GM19455 (cell line): ENCODE data around the gene CCNF.
"Not testable (repeated sequence)": the region's sequence is repeated elsewhere in the genome, so short reads cannot be mapped to it uniquely, and the experiment has no call there.

Experiments
- ATAC-seq: cut with Tn5 transposase; IDR thresholded peaks from one replicate; pipeline ENCODE4 v1.9.1; 2021; ENCODE audit not compliant: unreplicated experiment

CCNF gene

DNA sequence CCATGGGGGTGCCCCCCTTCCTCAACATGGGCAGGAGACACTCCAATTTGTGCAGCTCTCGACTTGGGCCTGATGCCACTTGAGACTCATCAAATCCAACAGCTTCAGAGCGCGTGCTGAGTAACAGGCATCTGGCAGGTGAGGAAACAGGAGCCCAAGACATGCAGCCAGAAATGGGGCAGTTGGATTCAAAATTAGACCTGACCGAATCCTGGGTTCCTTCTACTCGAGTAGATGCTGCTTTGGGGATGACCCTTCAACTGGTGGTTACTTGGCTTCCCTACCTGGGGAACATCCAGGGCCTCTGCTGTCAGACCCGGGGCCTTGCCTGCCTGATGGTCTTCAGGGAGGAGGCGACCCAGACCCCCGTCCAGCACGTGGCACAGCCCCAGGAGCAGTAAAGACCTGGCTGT lies 41.4 kb downstream of the CCNF start:
- no peak for ATAC-seq

- no peak for ATAC-seq
Measured at GRCh38 chr16:2471016-2471652, 41.9 kb downstream of the CCNF start, which contains the start of gene NTN3. Gene NTN3 (plus strand): TSS chr16:2471297. CDS start chr16:2471702, 405 bp downstream.

GRCh38 chr16:2471653-2472487 lies 42.6 kb downstream of the CCNF start:
- ATAC-seq: no peak

DNA sequence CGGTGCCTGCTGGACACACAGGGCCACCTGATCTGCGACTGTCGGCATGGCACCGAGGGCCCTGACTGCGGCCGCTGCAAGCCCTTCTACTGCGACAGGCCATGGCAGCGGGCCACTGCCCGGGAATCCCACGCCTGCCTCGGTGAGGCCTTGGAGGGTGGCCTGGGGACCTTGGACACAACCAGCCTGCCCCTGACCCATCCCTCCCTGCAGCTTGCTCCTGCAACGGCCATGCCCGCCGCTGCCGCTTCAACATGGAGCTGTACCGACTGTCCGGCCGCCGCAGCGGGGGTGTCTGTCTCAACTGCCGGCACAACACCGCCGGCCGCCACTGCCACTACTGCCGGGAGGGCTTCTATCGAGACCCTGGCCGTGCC lies 43.2 kb downstream of the CCNF start:
- no peak for ATAC-seq

DNA sequence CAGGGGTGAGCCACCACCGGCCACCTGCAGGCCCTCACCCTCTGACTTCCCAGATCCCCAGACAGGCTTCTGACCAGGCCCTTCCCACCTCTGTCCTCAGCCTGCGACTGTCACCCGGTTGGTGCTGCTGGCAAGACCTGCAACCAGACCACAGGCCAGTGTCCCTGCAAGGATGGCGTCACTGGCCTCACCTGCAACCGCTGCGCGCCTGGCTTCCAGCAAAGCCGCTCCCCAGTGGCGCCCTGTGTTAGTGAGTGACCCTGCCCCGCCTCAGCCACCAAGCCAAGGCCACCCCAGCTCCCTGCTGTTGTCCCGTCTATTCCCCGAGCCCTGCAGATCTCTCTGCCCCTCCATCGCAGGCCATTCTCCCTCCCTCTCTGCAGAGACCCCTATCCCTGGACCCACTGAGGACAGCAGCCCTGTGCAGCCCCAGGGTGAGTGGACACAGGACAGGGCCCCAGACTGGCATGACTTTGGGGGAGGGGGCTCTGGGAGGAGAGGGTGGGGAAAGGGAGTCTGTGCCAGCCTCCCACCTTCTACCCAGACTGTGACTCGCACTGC lies 43.7 kb downstream of the CCNF start:
- ATAC-seq: no peak

- ATAC-seq: no peak
Measured at GRCh38 chr16:2473446-2473926, 44.2 kb downstream of the CCNF start.

GRCh38 chr16:2473999-2474876 lies 45.0 kb downstream of the CCNF start:
- ATAC-seq: peak; percentile 6

GRCh38 chr16:2474877-2475412 lies 45.7 kb downstream of the CCNF start, which contains the start of gene TBC1D24:
Gene TBC1D24 (plus strand): TSS chr16:2475127. CDS start chr16:2496149, 21,022 bp downstream.
- ATAC-seq: peak; percentile 62

DNA sequence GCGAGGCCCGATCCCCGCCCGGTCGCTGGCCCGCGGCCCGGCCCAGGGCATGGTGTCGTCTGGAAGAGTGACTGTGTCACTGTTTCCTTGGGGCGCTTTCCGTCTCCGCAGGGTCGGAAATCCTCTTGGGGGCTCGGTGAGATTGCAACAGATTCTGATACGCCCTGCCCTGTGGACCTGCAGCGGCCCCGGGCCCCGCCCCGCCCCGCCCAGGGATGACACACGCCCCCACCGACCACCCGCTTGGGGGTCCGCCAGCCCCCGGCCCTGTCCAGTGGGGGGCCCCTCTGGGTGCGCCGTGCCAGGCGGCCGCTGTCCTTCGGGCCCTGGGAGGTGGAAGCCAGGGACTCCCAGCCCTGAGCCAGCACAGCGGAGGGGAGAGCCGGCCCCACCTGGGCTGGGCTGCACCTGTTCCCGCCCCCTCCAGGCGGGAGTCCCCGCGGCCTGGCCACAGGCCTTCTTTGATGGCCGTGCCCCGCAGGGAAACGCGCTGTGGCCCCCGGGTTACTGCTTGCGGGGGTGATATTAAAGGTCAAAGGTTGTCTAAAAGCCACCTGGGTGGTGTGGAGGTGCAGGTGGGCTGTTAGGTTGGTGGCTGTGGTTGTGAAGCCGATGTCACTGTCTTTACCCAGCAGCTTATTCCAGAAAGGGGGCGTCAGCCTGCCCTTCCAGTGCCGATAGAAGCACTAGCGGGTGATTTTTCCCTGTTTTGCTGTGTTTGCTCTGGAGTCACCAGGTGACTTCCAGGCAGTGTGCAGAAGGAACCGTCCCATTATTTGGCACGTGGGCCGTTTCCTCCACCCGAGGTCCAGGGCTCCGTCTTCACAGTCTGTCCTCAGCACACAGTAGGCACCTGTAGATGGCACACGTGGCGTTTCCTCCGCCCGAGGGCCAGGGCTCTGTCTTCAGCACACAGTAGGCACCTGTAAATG lies 46.4 kb downstream of the CCNF start:
- ATAC-seq: no peak

- ATAC-seq: no peak
Measured at GRCh38 chr16:2476345-2476720, 47.1 kb downstream of the CCNF start.

- ATAC-seq: no peak
Measured at GRCh38 chr16:2476741-2477140, 47.5 kb downstream of the CCNF start.

GRCh38 chr16:2477327-2477726 lies 48.1 kb downstream of the CCNF start:
- no peak for ATAC-seq

GRCh38 chr16:2478279-2478678 lies 49.0 kb downstream of the CCNF start:
- ATAC-seq: no peak

GRCh38 chr16:2479996-2480395 lies 50.7 kb downstream of the CCNF start:
- ATAC-seq: not testable (repeated sequence)

DNA sequence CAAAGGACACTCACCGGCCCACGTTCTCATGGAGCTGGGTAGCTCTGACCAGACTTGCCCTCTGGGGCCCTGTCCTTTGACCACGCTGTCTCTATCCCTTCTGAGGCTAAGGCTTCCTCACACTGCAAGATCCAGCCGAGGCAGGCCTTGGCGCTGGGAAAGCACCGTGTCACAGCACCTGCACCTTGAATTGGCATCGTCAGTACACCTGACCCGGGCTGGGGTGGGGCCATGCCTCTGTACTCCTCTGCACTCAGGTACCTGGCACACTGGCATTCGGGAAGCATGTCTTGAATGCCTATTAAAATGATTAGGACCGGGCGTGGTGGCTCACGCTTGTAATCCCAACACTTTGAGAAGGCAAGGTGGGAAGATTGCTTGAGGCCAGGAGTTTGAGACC lies 51.7 kb downstream of the CCNF start:
- no peak for ATAC-seq

DNA sequence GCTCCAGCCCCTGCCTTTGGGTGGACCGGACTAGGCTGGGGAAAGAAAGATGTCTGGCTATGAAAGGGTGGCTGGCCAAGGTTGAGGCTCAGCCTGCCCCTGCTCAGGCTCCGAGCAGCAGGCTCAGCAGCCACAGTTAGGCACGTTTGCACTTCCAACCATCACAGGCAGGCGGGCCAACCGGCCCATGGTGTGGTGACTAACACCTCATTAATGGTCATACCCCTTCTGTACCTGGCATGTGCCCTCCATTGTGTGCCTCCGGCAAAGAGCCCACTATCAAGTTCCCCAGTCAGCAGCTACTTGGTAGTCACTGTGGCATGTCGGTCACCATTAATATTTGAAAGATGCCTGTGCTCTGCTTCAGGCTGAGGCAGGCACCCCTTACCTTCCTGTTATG lies 52.4 kb downstream of the CCNF start:
- no peak for ATAC-seq

DNA sequence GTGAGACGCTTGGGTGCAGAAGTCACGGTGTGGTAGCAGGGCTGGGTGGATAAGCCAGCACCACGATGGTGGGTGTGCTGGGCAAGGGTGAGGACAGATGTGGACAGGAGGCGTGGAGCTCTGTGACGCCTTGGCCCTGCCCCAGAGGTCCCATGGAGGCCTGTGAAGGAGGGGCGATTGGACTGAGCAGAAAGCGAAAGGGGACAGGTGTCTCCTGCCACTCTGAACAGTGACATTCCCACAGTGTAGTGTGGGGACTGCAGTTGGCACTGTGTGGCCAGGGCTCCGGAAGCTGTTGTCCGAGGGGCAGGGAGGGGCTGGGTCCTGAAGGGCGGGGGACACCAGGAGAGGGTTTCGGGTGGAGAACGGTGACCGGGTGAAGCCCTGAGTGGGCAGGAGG lies 53.0 kb downstream of the CCNF start:
- ATAC-seq: no peak

GRCh38 chr16:2482708-2483534 lies 53.7 kb downstream of the CCNF start:
- no peak for ATAC-seq
